ENCODE results near the gene ITPR2.

DNA sequence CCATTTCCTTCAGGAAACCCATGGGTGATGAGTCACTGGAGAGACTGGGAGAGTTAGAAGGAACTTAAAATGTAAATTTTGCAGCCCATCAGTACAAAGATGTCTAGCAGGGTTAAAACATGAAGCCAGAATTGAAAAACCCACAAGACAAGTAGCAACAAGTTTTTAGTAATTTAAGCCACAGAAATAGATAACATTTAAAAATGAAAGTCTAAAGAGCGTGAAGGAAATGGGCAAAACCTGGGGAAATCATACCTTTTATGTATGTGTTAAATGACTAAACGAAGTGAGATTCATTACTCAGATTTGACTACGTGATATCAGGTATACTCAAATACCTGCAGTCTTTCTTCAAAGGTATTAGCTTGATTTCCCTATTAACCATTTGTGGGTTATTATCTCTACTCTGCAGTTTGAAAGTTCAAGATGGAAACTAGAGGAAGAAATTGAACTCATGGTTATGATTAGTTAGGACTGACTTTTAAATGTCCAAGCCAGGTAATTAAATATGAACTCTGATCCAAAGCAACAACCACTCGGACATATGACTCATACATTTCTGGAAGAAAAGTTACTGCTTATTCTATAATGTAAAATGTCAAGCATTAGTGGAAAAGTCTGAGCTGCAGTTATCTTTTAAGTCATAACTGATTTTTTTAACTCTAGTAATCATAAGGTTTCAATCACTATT, 84.1 kb downstream of the ITPR2 start:
- TF ChIP-seq, protein P1, sequence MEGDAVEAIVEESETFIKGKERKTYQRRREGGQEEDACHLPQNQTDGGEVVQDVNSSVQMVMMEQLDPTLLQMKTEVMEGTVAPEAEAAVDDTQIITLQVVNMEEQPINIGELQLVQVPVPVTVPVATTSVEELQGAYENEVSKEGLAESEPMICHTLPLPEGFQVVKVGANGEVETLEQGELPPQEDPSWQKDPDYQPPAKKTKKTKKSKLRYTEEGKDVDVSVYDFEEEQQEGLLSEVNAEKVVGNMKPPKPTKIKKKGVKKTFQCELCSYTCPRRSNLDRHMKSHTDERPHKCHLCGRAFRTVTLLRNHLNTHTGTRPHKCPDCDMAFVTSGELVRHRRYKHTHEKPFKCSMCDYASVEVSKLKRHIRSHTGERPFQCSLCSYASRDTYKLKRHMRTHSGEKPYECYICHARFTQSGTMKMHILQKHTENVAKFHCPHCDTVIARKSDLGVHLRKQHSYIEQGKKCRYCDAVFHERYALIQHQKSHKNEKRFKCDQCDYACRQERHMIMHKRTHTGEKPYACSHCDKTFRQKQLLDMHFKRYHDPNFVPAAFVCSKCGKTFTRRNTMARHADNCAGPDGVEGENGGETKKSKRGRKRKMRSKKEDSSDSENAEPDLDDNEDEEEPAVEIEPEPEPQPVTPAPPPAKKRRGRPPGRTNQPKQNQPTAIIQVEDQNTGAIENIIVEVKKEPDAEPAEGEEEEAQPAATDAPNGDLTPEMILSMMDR (IDR thresholded peaks at IDR 0.05; ENCODE audit: low read depth, low read length, missing input control) = no peak
- TF ChIP-seq RAD21 (IDR thresholded peaks at IDR 0.05) (no peak), EGR1 (IDR thresholded peaks at IDR 0.05; ENCODE audit: low read depth in 2 of 2) (no peak), GABPA (IDR thresholded peaks at IDR 0.05 in 1 of 2, conservative IDR thresholded peaks at IDR 0.05 in 1 of 2) (no peak), TAF1 (conservative IDR thresholded peaks at IDR 0.05) (no peak)
- TF ChIP-seq, protein P2, sequence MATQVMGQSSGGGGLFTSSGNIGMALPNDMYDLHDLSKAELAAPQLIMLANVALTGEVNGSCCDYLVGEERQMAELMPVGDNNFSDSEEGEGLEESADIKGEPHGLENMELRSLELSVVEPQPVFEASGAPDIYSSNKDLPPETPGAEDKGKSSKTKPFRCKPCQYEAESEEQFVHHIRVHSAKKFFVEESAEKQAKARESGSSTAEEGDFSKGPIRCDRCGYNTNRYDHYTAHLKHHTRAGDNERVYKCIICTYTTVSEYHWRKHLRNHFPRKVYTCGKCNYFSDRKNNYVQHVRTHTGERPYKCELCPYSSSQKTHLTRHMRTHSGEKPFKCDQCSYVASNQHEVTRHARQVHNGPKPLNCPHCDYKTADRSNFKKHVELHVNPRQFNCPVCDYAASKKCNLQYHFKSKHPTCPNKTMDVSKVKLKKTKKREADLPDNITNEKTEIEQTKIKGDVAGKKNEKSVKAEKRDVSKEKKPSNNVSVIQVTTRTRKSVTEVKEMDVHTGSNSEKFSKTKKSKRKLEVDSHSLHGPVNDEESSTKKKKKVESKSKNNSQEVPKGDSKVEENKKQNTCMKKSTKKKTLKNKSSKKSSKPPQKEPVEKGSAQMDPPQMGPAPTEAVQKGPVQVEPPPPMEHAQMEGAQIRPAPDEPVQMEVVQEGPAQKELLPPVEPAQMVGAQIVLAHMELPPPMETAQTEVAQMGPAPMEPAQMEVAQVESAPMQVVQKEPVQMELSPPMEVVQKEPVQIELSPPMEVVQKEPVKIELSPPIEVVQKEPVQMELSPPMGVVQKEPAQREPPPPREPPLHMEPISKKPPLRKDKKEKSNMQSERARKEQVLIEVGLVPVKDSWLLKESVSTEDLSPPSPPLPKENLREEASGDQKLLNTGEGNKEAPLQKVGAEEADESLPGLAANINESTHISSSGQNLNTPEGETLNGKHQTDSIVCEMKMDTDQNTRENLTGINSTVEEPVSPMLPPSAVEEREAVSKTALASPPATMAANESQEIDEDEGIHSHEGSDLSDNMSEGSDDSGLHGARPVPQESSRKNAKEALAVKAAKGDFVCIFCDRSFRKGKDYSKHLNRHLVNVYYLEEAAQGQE (IDR thresholded peaks at IDR 0.05) = no peak
- TF ChIP-seq, protein P3, sequence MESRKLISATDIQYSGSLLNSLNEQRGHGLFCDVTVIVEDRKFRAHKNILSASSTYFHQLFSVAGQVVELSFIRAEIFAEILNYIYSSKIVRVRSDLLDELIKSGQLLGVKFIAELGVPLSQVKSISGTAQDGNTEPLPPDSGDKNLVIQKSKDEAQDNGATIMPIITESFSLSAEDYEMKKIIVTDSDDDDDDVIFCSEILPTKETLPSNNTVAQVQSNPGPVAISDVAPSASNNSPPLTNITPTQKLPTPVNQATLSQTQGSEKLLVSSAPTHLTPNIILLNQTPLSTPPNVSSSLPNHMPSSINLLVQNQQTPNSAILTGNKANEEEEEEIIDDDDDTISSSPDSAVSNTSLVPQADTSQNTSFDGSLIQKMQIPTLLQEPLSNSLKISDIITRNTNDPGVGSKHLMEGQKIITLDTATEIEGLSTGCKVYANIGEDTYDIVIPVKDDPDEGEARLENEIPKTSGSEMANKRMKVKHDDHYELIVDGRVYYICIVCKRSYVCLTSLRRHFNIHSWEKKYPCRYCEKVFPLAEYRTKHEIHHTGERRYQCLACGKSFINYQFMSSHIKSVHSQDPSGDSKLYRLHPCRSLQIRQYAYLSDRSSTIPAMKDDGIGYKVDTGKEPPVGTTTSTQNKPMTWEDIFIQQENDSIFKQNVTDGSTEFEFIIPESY (IDR thresholded peaks at IDR 0.05) = no peak
- TF ChIP-seq, protein P4, sequence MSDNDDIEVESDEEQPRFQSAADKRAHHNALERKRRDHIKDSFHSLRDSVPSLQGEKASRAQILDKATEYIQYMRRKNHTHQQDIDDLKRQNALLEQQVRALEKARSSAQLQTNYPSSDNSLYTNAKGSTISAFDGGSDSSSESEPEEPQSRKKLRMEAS (IDR thresholded peaks at IDR 0.05) = no peak
